Measurements from ENCODE around the gene NOTCH1.

Gene NOTCH1

DNA sequence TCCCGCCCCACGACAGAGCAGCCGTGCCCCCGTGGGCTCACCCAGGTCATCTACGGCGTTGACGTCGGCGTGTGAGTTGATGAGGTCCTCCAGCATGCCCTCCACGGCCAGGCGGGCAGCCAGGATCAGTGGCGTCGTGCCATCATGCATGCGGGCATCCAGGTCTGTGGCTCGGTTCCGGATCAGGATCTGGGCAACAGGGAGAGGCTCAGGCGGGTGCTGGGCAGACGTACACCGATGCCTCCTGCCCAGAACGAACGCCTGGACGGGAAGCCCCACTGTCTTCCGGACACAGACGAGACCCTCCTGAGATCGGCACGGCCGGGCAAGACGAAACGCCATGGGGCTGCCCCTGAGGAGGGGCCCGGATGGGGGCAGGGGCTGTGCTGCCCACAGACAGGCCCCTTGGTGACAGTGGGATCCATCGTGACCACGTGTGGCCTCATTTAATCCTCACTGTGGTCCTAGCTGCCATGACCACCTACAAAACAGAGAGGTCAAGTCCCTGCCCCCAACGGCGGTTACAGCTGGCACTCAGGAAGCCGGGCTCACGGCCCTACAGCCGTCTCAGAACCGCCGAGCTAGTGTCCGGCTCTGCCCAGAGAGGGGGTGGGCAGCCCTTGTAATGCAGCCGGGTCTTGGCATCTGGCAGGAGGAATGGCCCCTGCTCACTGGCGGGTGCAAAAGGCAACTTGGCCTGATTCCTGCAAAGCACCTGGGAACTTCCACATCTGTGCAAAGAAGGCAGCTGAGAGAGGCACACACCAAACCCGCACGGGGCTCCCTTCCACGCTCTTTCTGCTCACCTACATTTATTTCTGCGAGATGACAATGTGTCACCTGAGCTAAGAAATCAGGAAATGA lies 46.5 kb downstream of the NOTCH1 start:
- no peak for FAIRE-seq

DNA sequence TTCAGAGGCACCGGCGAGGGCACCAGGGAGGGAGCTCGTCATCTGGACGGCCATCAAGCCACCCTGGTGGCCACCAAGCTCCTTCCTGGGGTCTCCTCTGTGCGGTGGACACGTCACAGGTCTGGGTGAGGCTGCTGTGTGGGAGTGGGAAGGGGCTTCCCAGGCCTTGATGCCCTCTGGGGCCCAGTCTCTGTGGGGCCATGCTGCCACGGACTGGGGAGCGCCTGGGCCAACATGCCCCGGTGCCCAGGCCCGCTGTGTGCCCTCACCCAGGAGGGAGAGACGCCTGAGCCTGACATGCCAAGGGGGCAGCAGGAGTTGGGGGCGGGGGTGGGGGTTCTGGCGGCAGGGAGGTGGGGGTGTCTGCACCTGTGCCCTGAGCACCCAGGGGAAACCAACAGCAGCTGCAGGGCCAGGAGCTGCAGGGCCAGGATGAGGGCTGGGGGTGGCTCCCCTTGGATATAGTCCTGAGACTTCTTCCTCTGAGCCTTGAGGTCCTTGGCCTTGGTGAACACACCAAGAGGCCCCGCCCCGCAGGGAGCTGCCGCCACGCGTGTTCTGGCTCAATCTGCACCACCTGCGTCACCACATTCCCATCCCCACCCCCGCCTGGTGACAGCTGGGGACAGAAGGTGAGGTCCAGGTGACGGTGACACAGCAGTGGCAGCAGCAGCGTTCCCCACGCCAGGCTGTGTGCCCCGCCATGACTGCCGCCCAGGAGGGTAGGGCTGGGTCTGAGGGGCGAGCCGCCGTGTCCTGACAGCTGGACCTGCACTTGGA lies 47.7 kb downstream of the NOTCH1 start:
- no peak for FAIRE-seq

DNA sequence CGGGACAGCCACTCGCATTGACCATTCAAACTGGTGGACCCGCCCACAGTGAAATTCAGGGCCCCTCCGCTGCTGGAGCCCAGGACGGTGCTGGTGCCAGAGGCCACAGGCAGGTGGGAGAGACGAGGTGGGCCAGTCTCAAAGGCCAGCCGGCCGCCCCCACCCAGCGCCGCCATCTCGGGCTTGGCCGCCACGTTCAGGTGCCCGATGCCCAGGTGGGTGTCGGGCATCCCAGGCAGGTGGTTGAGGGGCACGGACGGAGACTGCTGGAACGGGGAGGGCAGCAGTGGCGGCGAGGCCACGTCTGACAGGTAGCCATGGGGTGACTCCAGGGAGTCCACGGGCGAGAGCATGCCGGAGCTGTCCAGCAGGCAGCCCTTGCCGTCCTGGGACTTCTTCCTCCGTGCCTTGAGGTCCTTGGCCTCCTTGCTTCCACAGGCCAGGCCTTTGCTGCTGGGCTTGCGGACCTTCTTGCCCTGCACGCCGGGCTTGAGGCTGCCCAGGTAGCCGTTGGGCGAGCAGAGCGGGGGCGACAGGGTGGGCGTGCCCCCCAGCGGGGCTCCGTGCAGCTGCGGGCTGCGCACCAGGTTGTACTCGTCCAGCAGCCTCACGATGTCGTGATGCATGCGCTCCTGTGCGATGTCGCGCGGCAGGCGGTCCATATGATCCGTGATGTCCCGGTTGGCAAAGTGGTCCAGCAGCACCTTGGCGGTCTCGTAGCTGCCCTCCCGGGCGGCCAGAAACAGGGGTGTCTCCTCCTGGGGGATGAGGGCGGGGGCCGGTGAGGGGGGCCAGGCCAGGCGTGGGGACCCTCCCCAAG lies 48.8 kb downstream of the NOTCH1 start:
- FAIRE-seq, result no peak

DNA sequence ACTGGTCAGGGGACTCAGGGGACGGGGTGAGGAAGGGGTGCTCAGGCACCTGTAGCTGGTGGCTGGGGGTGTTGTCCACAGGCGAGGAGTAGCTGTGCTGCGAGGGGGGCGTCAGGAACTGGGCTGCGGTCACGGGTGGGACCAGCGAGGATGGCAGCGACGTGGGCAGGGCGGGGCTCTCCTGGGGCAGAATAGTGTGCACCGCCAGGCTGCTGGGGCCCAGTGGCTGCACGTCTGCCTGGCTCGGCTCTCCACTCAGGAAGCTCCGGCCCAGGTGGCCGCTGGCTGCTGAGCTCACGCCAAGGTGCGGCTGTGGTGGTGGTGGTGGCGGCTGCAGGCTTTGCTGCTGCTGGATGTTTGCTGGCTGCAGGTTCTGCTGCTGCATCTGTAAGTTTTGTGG lies 49.7 kb downstream of the NOTCH1 start:
- FAIRE-seq, result no peak

DNA sequence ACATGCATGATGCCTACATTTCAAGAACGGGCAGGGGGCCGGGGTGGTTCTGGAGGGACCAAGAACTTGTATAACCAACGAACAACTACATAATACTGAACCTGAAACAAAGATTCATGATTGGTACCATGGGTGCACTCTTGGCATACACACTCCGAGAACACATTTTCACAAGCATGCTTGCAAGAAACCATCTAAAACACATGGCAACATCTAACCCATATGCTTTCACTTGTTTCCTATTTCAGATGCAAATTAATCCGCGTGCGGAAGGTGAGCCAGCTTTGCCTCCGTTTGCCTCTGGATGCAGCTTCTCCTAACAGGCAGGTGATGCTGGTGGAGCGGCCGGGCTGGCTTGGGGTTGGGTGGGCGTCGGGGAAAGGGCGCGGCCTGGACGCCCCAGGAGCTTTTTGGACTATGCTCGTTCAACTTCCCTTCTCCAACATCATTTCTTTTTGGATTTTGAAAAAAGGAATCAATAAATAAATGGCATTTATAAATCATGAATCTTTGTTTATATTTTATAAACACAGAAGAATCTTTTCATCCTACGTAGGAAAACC lies 50.5 kb downstream of the NOTCH1 start:
- no peak for FAIRE-seq

DNA sequence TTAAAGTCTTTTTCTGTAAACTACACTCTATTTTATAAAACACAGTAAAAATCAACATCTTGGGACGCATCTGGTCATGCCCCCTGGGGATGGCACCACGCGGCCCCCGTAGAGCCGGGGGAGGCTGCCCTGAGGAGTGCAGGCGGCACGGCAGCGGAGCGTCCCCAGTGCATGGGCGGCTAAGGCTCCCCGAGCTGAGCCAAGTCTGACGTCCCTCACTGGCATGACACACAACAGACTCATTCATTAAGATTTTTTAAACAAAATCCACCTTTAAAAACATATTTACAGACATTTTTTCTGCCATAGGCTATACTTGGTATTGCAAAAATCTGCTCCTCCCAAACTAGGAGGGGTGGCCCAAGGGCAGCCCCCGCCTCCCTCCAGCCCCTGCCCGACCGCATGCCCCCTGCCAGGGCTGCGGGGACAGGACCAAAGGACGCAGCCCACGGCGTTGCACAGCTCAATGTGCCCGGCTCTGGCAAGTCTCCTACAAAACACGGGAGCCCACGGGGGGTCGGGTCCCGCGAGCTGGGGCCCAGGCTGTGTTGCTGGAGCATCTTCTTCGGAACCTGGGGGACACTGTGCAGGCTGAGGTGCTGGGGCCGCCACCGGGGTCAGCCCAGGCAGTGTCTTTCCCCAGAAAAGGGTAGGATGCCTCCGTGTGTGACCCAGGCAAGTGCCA lies 51.2 kb downstream of the NOTCH1 start:
- no peak for FAIRE-seq

DNA sequence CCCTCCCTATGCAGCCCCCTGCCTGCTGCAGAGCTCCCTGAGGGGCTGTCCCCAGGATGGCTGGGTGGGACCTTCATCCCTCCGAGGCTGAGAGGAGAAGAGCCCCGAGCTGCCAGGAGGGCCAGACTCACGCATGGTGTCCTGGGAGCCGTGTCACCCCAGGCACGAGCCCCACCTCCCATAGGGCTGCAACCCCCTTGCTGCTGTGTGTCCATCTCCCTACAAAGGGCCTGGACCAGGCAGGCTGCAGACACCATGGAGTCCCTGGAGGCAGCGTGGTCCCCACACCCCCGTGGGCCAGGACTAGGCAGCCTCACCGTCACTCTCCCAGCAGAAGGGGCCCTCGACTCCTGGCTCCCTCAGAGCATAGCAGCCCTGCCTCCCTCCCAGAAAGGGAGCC lies 51.8 kb downstream of the NOTCH1 start:
- no peak for FAIRE-seq

DNA sequence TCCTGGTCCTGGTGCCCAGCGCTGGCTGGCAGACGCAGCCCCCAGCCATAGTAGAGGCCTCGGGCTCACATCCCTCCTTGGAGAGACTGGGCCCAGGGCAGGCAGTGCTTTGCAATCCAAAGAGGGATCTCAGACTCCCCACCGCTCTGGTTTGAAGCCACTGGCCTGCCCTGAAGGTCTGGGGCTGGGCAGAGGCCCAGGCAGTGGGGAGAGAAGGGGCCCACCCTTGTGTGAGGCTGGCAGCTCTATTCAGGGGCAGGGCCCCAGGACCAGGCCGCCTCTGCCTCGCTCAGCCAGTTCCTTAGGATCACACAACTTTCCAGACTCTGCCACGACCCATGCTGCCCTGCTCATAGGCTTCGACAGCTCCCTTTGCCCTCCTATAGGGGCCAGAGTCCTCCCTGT lies 52.3 kb downstream of the NOTCH1 start:
- FAIRE-seq, result no peak

DNA sequence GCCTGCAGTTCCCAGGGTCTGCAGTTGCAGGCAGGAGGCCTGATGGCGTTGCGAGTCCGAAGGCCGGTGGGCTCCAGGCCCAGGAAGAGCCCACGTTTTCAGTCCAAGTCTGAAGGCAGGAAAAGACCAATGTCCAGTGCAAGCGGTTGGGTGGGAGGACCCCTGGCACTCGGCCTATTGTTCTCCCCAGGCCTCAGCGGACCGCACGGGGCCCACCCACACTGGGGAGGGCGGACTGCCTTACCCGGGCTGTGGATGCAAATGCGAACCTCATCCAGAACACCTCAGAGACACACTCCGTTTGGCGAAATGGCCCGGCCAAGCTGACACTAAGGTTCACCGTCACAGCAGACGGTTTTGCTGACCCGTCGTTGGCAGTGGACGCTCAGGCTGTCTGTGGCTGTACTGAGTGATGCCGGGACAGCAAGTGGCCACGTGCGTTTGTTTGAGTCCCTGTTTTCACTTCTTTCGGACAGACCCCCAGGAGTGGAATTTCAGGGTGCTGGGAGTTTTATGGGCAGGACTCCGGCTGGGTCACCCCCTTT lies 52.8 kb downstream of the NOTCH1 start:
- no peak for FAIRE-seq

DNA sequence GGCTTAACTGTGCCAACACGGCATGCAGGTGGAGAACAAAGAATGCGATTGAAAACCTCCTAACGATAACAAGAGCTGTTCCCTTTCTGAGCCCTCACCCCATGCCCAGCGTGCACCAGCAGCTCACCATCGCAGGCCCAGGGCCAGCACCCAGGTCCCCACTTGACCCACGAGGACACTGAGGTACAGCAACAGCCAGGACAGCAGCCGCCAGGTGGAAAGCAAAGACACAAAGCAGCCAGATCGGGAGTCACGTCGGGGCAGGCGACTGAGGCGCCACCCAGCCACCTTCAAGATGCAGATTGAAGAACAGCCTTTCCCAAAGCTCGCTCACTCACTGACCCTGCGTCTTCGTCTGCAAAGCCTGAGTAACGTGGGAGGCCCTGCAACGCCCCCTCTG lies 56.1 kb downstream of the NOTCH1 start:
- no peak for FAIRE-seq

DNA sequence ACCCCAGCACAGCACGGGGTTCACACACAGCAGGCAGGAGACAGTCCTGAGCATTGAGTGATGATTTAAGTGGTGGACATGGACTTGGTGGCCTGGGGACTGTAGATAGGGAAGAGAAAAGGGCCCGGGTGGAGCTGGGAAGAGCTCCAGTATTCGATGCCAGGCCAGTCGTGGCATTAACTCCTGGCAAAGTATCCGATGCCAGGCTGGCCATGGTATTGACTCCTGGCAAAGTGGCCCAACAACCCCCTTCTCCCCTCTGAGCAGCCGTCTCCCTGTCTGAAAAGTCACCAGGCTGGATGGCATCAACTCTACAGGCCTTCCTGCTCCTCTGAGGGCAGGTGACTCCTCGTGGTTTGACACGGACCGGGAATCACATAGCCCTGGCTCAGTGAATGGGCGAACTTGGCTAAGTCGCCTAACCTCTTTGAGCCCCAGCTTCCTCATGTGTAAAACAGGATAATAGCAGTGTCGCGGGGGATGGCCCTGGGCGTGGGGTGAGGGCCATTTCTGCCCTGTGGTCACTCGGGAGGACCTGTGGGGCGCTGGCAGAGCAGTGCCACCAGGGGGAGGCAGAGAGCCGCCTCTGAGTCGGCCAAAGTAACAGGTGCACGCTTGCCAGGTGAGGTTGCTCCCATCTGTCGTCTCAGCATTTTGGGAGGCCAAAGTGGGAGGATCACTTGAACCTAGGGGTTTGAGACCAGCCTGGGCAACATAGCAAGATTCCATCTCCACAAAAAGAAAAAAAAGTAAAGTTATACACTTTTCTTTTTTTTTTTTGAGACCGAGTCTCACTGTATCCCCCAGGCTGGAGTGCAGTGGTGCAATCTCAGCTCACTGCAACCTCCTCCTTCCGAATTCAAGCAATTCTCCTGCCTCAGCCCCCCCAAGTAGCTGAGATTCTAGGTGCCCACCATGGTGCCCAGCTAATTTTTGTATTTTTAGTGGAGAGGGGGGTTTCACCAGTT lies 57.3 kb downstream of the NOTCH1 start:
- FAIRE-seq, result no peak

DNA sequence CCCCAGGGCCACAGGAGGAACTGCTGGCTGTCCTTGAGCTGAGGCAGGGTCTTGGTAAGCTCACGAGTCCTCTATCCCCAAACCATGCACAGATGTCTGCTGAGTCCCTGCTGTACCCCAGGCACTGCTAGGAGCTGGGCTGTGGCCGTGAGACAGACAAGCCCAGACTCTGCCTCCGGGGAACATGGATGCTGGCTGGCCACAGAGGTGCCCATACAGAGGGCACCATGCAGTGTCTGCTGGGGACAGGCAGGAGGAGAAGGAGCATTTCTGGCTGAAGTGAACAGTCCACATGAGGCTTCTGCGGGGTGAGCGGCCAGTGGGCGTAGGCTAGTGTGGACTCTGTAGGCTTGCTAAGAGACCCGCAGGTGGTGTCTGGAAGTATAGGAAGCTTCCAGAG lies 58.2 kb downstream of the NOTCH1 start:
- FAIRE-seq, result no peak

DNA sequence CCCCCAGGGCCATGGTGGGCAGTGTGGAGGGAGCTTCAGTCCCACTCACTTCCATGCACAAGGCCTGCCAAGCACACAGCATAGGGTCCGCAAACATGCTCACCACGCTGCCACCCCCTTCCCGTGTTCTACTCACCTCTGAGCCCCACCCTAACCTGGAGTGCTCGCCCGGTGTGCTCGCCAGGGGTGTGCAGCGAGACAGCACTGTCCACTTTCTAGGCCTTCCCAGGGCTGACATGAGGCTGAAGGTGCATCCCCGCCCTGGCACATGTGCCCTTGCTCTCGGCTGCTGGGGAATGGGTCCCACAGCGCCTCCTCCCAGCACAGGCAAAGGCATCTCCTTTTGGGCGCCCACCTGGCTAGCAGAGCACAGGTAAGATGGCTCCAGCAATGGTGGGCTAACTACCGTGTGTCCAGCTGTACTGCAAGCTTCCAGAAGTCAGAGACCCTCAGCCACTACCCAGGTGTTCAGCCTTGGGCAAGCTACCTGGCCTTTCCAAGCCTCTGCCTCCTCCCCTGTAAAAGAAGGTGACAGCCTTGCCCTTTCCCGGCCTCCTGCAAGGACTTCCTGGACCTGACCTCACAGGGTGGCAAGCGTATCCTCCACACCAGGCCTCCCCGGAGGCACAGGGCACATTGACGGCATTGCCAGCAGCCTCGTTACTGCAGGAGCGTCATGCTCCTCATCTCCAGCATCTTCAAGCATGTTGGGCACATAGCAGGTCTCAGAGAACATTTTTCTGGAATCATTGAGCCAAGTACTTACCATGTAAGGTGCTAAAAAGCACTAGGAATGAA lies 58.8 kb downstream of the NOTCH1 start:
- FAIRE-seq, result no peak

DNA sequence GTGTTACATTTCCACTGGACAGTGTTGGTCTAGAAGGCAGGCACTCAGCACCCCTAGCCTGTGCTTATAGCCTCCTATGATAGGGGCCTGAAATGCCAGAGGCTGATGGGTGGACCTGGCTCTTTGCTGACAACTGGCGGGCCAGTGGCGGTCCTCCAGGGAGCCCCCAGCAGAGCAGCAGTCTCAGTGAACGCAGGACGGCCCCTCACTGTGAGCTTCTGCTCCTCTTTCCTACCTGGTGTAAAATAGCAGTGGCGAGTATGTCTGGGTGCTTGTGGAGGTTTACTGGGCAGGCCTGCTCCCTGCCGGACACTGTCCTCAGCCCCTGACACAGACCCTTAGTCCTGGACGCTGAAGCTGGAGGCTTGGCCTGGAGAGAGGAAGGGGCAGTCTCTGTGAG lies 59.7 kb downstream of the NOTCH1 start:
- no peak for FAIRE-seq

DNA sequence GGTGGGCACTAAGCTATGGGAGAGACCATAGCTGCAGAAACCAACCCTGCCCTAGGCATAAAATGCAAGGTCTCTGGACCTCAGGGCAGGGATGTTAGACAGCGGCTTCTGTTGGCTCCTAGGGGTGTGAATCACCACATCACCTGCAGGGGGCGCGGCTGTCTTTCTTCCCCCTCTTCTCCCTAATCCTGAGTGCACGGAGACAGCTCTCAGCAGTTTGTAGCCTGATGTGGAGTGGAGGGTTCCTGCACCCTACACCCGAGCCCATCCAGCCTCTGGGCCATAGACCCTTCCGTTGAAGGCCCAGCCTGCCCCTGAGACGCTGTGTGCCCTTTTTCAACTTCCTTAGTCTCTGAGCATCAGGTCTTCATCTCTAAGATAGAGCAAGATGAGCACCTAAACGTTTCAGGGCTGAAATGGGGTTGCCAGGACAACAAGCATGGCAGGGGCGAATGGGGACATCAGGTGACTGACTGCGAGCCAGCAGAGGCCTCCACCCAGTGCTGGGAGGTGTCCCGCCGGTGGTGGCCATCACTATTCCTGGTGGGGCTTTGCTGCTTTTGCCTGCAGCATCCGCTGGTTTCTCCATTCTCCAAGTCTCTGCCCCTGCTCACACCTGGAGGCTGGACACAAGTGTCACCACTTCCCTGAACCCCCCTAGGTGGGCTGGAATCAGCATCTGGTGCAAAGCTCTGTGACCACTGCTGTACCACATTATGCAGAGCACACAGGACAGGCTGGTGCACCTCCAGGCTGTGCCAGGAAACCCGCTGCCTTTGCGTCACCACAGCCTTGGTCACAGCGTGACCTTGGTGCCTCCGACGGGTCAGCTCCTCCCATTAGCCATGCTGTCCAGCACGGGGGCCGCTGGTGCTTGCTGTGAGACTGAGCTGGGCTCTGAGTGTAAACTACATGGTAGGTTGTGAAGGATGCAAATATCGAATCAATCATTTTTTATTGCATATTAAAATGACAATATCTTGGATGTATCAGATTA lies 60.5 kb downstream of the NOTCH1 start:
- FAIRE-seq, result no peak

DNA sequence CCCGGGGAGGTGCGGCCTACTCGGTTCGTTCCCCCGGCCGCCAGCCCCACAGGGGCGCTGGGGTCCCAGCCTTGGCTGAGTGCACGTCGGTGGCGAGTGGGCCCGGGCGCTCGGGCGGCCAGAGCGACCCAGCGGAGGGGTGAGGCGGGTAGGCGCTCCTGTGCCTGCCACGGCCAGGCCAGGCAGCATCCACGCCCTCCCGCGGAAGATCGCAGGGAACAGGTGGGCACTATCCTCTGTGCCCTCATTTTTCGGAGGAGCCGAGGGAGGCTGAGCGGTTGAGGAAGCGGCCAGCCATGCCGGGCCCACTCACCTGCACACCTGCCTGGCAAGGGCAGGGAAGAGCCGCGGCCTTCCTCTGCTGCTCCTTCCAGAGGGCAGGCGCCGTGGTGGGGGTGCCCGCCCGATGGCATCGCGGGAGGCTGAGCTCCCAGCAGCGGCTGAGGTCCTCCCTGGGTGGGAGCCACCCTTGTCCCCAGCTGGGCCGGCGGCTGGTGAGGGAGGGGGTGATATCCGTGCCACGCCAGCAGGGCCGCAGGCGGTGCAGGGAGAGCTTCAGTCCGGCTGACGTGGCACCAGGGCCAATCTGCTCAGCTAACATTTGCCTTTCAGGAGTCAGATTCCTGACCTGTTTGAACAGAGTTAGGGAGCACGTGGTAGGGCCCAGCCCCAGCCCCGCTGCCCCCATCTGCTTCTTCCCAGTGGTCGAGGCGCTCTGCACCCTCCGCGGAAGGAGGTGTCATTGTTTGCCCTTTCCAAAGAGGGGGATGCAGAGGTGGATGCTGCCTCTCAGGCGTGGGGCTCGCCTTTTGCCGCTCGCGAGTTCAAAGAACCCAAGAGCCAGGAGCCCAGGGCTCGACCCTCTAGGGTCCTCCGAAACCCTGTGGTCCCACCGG lies 61.4 kb downstream of the NOTCH1 start:
- FAIRE-seq, result no peak

DNA sequence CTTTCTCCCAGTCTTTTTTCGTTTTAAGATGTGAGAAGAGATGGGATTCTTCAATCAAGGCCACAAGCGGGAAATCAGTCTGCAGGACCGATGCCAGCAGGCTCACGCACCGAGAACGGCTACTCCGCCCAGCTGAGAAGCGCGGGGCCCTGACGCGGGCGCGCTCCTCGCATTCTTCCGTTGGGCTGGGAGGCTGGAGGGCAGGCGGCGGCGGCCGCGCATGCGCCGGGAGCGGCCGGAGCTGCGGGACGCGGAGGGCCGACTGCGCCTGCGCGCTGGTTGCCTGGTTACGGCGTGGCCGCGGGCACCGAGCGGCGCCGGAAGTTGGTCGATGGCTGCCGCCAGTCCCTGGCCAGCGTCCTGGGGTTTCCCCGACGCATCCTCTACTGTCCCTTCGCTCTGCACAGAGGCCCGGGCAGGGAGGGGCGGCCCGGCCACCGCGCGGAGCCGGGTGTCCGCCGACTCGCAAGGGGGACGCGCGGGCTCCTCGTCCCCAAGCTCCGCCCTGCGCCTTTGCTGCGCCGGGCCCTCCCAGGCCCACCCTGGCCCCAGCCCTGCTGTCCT lies 62.2 kb downstream of the NOTCH1 start:
- no peak for FAIRE-seq
